ENCODE results near the gene PKLR. TPM values are rescaled to one million over a fixed set of nuclear protein-coding genes. Genes with fewer than 3 reads are reported as not detected.
"Not testable (repeated sequence)": the region's sequence is repeated elsewhere in the genome, so short reads cannot be mapped to it uniquely, and the experiment has no call there.

Gene PKLR
- not detected in 2 replicates for total RNA-seq (2014; rRNA removed; shearing (Covaris generic))
- polyA plus RNA-seq (2014; cell fraction: nucleus; rRNA removed), result not detected in 2 replicates

DNA sequence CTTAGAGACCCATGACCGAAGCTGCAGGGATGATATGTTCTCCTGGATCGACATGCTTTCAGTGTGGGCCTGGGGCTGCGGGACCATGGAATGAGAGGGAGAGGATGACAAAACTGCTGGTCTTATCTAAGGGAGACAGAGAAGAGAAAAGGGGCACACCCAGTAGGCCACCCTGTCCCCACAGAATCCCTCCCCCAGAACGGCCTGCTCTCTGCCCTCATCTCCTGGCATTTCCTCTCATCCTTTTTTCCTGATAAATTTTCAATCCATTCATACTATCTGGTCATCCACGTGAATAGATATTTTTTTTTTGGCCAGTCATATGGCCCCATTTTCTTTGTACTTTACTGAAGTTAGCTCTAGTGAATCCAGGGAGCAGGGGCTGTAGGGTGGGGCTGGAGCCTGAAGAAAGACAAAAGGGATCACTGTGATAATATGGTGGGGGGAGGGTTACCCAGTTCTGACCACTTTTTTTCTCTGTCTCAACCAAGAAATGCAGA lies at the start of gene PKLR:
Gene PKLR, minus strand, starts transcription at position 97 of the 500 bp plus-strand sequence. Its CDS starts 43 bp downstream, at position 54.
- no peak for DNase-seq (ENCODE audit: extremely low read depth, low read depth)

GRCh38 chr1:155342842-155343241 lies 41.6 kb upstream of the PKLR start:
- no peak for DNase-seq (ENCODE audit: extremely low read depth, low read depth)

- DNase-seq (ENCODE audit: extremely low read depth, low read depth), result peak; percentile 45
These were observed 38.4 kb upstream of the PKLR start for GRCh38 chr1:155339515-155340097.

- DNase-seq (ENCODE audit: extremely low read depth, low read depth), result no peak
These were observed 33.7 kb upstream of the PKLR start for GRCh38 chr1:155334962-155335361.

DNA sequence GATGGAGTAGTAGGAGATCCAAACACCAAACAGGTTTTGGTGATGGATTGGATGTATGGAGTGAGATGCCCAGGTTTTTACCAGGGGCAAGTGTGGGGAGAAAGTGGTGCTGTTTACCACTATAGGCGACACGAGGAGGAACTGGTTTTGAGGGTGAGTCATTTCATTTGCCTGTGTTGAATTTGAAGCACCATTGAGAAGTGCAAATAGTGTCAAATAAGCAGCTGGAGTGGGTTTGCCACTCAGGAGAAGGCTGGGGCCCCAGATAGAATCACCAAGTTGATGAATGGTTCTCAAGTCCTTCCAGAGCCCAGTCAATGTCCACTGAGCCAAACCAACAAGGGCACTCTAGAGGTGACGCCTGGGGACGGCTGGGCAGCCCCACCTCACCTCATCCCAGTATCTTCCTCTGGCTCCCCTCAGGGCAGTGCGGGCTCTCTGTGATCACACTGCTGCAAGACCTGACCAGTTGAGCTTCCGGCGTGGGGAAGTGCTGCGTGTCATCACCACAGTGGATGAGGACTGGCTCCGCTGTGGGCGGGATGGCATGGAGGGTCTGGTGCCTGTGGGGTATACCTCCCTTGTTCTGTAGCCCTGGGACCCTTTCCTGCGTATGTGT lies 28.9 kb upstream of the PKLR start:
- DNase-seq (ENCODE audit: extremely low read depth, low read depth), result peak; percentile 89

GRCh38 chr1:155328856-155329255 lies 27.6 kb upstream of the PKLR start:
- not testable (repeated sequence) for DNase-seq (ENCODE audit: extremely low read depth, low read depth)

DNA sequence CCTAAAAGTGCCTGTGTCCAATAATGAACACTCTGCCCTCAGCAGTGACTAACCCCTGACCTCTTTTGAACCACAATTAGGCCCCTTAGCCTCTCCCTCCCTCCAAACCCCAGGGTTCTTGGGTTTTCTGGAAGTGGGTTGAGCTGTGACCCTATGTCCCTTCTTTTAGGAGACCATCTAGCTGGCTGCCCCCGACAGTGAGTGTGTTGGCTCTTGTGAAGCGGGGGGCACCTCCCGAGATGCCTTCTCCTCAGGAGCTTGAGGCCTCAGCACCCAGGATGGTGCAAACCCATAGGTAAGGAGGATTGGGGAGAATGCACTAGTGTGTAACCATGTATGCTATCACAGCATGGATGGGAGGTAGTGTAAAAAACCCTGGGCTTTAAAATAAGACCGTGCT lies 26.7 kb upstream of the PKLR start:
- no peak for DNase-seq (ENCODE audit: extremely low read depth, low read depth)

- no peak for DNase-seq (ENCODE audit: extremely low read depth, low read depth)
These were observed 25.4 kb upstream of the PKLR start for GRCh38 chr1:155326631-155327037.

DNA sequence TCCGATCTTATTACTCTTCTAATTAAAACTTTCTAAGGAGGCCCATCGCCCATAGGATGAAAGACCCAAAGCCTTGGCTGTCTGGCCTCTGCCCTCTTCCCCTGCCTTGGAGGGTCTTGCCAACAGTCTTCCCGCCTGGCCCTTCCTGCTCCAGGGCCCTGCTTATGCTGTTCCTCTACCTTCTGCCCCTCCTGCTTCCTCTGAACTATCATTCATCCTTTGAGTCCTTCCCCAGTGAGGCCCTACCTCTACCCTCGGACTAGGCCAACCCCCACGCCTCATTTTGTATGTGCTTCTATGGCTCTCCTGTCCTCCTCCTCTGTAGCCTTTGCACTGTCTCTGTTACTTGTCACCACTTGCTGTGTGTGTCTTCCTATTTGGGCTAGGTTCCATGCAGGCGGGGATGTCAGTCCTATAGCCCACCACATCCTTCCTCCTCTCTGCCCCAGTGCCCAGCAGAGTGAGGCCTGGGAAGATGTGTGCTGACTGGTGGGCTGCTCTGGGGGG lies 24.8 kb upstream of the PKLR start:
- no peak for DNase-seq (ENCODE audit: extremely low read depth, low read depth)

DNA sequence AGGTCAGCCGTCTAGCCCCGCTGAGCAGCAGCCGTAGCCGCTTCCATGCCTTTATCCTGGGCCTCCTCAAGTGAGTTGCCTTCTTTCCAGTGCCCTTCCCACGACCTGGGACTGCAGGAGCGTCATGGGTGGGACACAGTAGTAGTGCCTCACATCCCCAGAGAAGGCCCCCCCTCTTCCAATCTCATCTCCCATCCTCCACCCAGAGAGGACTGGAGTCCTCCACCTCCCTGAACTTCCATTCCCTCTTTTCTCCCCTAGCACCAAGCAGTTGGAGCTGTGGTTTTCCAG lies 24.3 kb upstream of the PKLR start:
- DNase-seq (ENCODE audit: extremely low read depth, low read depth), result no peak

DNA sequence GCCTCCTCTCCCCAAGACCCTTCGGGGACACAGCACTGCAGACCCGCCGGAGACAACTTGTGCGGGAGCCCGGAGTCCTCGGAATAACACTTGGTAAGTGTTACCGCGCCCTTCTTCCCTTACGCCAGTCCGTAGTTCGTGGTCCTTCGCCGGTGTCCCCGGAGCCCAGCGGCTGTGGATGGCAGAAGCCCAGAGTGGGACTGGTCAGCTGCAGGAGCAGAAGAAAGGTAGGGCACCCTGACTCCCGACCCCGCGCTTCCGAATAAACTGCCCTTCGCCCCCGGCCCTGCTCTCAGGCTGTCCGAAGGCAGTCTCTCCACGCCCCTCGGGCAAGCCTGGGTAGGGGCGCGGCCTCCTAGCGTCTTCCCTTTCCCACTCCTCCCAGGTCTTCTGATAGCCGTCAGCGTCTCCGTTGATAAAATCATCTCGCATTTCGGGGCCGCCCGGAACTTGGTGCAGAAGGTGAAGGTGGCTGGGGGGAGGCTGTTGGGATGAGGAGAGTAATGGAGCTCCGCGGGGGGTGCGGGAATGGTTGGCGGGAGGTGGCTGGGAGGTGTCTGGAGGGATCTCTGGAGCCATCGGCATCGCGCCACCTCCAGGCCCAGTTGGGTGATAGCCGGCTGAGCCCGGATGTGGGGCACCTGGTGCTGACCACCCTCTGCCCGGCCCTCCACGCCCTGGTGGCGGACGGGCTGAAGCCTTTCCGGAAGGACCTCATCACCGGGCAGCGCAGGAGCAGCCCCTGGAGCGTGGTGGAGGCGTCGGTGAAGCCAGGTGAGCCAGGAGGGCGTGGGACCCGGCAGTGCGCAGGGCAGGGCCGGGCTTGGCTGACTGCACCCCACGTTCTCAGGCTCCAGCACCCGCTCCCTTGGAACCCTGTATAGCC lies 23.7 kb upstream of the PKLR start:
- peak; percentile 61 for DNase-seq (ENCODE audit: extremely low read depth, low read depth)

DNA sequence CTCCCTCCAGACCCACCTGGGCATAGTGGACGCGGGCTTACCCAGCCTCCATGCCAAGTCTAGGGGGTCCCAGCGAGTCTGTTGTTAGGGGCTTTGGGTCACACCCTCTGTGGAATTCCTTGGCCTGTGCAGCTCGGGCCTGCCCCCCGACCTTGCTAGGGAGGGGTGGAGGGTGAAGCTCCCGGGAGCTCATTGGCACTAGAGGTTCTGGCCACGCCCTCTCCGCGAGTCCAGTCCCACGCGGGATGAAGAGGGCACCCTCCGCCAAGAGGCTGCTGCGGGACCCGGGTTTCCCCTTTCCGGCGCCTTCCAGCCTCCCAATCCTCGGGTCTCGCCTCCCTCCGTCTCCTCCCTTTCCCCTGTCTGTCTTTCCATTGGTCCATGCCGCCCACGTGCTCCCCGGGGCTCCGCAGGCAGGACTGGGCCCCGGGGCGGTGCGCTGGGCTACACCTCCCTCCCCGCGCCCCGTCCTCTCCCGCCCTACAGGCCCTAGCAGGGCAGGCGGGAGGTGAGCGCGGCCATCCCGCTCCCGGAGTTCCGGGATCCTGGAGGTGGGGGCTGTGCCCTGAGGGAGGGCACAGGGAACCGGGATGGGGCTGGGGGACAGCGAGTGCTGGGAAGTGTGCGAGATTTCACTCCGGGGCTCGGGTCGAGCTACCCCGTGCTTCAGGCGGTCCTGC lies 22.9 kb upstream of the PKLR start:
- DNase-seq (ENCODE audit: extremely low read depth, low read depth), result peak; percentile 98

- peak; percentile 90 for DNase-seq (ENCODE audit: extremely low read depth, low read depth)
These were observed 22.4 kb upstream of the PKLR start for GRCh38 chr1:155323729-155324036.

DNA sequence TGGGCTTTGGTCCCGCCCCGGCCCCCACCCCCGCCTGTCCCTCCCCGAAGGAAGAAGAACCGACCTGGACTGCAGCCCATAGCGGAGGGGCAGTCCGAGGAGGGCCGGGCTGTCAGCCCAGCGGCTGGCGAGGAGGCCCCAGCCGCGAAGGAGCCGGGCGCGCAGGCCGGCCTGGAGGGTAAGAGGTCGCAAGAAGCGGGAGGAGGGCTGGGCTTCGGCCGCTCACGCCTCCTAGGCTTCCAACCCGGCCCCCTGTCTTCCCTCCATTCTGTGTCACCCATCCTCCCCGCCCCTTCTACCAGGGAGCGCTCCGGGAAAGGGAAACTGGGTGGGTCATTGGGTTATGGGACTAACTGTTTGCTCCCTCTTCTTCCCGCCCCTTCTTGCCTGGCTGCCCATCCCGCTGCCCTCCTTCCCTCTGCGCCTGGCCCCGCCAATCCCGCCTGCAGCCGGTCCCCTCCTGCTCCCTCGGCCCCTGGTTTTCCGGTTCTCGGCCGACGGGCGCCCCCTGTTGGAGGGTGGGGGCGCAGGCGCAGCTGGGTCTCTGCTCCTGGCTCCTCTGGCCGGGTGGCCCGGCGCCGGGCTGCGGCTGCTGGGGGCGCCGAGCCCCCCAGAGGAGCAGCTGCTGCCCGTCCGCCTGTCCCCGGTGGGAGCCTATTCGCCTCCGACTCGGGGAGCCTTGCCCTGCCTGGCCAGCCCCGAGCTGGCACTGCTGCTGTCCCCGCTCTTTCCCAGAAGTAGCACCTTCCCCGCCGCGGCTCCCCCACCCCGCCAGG lies 21.9 kb upstream of the PKLR start:
- peak; percentile 88 for DNase-seq (ENCODE audit: extremely low read depth, low read depth)

DNA sequence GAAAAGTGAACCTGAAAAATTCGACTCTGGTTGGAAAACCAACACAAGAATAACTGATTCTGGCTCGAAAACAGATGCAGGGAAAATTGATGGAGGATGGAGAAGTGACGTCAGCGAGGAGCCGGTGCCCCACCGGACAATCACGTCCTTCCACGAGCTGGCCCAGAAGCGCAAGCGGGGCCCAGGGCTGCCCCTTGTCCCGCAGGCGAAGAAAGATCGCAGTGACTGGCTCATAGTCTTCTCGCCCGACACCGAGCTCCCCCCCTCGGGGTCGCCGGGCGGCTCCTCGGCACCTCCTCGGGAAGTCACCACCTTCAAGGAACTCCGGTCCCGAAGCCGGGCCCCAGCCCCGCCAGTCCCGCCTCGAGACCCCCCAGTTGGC lies 21.3 kb upstream of the PKLR start:
- no peak for DNase-seq (ENCODE audit: extremely low read depth, low read depth)

- no peak for DNase-seq (ENCODE audit: extremely low read depth, low read depth)
These were observed 20.6 kb upstream of the PKLR start for GRCh38 chr1:155321639-155322503.

DNA sequence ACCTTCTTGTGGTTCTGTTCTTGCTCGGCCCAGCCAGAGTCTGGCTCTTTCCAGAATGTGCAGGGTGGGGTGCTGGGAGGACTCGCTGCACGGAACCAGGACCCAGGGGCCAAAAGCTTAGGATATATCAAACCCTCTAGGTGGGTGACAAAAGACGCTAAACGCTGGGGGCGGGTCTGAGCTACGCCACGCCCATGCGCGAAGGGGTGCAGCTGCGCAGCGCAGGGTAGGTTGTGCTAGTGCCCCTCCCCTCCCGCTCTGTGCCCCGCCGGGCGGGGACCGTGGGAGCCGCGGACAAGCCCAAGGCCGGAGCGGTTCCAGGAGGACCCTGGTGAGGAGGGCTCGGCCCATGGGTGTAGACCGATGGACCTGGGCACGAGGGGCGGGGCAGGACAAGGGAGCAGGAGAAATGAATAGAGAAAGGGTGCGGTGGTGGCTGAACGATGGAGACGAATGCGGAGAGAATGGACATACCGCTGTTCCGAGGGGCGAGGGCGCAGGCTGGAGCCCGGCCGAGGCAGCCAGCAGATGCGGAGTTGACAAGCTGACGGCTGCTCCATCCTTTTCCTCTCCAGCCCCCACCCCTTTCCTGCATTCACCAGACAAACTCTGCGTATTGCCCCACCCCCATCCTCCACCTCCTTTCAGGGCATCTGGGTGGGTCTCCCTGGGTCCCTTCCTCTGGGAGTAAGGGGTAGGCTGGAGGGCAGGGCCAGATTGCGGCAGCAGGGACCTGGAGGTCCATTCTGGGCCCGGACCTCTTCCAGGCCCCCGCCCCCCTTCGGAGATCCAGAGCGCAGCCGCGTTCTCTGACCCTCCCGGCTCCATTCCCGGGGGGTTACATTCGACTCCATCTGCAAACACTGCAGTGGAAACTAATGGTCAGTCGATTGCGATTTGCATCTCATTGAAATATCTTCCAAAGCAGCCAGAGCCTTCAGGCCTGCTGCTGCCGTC lies 19.7 kb upstream of the PKLR start, which contains the start of gene RUSC1:
Gene RUSC1, plus strand, starts transcription at position 234 of the 957 bp plus-strand sequence. CDS start 880 bp downstream, outside the sequence.
- no peak for DNase-seq (ENCODE audit: extremely low read depth, low read depth)

DNA sequence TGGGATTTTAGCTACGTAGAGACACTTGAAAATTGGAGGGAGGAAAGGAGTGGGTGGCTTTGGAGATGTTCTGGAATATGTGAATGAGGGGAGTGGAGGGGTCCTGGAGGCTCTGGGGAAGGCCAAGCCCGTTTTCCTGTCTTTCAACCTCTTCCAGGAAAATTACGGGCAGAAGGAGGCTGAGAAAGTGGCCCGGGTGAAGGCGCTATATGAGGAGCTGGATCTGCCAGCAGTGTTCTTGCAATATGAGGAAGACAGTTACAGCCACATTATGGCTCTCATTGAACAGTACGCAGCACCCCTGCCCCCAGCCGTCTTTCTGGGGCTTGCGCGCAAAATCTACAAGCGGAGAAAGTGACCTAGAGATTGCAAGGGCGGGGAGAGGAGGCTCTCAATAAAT lies 19.0 kb upstream of the PKLR start:
- no peak for DNase-seq (ENCODE audit: extremely low read depth, low read depth)

Data from NCI-H460 (cell line).